ENCODE results near the gene SPC25.
A peak's percentile ranks its signal among the peaks of the same experiment; 100 is the strongest.

The SPC25 gene

DNA sequence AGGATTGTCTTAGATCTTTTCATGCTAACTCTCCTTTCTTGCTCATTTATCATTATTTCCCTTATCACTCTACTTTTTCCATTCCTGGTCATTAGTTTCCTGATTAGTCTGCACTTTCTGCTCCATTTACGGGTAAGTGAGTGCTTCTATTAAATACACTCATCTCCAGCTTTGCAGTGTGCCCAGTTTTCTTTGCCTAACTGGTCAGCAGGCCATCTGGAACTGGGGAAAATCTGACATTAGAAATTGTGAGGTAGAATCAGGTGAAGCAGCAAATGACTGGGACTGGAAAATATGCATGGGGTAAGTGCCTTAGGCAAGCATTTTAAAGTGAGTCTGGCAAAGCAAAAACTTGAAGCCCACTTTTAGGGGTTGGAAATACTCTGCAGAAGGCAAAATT, 40.0 kb upstream of the SPC25 start:
- TF ChIP-seq, protein P1, sequence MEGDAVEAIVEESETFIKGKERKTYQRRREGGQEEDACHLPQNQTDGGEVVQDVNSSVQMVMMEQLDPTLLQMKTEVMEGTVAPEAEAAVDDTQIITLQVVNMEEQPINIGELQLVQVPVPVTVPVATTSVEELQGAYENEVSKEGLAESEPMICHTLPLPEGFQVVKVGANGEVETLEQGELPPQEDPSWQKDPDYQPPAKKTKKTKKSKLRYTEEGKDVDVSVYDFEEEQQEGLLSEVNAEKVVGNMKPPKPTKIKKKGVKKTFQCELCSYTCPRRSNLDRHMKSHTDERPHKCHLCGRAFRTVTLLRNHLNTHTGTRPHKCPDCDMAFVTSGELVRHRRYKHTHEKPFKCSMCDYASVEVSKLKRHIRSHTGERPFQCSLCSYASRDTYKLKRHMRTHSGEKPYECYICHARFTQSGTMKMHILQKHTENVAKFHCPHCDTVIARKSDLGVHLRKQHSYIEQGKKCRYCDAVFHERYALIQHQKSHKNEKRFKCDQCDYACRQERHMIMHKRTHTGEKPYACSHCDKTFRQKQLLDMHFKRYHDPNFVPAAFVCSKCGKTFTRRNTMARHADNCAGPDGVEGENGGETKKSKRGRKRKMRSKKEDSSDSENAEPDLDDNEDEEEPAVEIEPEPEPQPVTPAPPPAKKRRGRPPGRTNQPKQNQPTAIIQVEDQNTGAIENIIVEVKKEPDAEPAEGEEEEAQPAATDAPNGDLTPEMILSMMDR (IDR thresholded peaks at IDR 0.05; ENCODE audit: control insufficient read depth, insufficient read depth, low read depth, low read length, missing control alignments): no peak
- DNase-seq (ENCODE audit: low read depth): no peak
- H3K4me3 ChIP-seq (ENCODE audit: control insufficient read depth, low read depth, low read length): no peak overlapping the region

DNA sequence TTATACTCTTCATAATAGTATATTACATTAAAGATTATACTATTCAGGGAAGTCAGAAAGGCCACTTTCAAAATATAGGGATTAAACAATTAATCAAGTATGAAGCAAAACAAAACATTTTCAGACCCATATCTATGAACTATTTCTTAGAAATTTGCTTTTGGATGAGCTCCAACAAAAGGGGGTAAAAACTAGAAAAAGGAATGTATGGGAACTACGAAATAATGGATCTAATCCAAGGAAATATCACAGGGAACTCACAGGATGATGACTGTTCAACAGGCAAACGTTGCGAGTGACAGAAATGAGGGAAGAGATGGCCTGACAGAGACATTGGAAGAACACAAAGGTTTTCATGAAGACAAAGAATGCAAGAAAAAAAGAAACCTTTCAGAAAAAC, 38.8 kb upstream of the SPC25 start:
- TF ChIP-seq, protein P1 (IDR thresholded peaks at IDR 0.05; ENCODE audit: control insufficient read depth, insufficient read depth, low read depth, low read length, missing control alignments): no peak
- DNase-seq (ENCODE audit: low read depth): no peak

DNA sequence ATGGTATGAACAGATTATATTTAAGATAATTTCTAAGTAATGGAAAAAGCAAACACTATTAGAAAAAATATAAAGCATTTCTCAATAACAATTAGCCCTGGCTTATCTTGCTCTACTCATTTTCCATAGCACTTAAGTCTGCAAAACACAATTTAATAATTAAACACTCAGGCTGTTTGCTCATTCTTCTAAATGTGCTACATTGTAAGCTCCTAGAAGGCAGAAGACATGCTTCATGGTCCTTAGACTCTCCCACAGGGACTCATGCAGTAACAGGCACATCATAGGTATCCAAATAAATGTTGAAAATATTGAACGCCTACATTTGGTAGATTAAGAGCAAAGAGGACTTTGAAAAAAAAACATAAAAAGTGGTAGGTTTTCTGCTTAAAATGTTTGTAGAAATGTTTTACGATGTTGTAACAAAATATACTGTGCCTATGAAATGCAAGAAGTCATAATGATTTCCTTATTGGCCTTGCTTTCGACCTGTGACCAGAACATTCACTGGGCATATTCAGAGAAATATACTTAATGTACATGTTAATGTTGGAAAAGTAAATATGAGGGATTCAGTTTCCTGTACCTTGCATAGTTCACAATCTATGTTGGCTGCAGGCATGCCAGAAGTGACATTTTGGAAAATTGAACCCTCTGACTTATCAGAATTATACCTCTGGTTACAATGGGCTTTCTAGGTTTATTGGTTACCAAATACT, 38.0 kb upstream of the SPC25 start:
- TF ChIP-seq, protein P1 (IDR thresholded peaks at IDR 0.05; ENCODE audit: control insufficient read depth, insufficient read depth, low read depth, low read length, missing control alignments): no peak
- H3K4me3 ChIP-seq (ENCODE audit: control insufficient read depth, low read depth, low read length): no peak overlapping the region
- no peak for DNase-seq (ENCODE audit: low read depth)

More for the DNA sequence above, 38.8 kb upstream of the SPC25 start:
- no peak overlapping the region for H3K4me3 ChIP-seq (ENCODE audit: control insufficient read depth, low read depth, low read length)

DNA sequence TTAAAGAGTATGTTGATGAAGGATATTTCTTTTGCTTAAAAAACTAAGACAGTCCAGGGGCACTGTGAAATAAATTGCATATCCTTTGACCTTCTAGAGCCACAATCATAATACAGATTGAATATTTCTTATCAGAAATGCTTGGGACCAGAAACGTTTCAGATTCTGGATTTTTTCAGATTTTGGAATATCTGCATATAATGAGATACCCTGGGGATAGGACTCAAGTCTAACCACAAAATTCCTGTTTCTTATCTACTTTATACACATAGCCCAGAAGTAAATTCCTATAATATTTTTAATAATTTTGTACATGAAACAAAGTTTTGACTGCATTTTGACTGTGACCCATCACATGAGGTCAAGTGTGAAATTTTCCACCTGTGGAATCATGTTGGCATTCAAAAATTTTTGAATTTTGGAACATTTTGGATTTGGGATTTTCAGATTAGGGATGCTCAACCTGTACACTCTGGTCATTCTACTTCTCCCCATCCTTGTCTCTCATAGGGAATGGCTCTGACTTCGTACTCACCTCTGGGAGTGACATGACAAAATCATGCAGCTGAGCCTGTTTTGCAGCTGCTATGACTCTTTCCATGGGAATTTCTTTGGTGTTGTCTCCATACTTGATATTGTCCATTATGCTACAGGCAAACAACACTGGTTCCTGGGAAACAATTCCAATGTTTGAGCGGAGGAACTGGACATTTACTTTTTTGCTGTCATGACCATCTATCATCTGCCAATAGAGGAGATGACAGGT, 36.6 kb upstream of the SPC25 start:
- no peak for DNase-seq (ENCODE audit: low read depth)
- H3K4me3 ChIP-seq (ENCODE audit: control insufficient read depth, low read depth, low read length): no peak overlapping the region
- TF ChIP-seq, protein P1 (IDR thresholded peaks at IDR 0.05; ENCODE audit: control insufficient read depth, insufficient read depth, low read depth, low read length, missing control alignments): no peak

DNA sequence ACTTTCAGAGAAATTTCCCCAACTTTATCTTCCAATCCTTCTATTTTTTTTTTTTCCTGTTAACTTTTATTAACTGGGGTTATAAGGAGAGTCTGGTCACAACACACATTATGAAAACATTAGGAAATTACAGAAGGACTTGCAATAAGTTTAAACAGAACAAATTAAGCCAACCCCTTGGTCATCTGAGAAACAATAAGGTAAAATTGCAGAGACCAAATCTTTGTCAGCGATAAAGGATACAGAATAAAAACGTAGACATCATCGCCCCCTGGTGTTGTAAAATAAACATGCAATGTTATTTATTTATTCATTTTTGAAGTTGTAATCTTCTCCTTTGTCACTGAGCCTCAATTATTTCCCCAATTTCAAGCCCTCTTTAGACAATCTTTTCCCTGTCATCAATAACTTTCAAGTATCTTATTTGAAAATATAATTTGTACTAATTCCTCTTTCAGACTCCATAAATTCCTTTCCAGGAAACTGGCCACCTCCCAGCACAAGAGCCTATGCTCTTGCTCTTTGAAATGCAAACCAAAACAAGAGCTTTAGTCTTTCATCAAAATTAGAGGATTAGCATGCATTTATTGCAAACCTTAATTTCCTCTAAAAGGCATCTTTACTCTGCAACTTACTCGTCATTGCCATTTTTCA, 30.4 kb upstream of the SPC25 start:
- TF ChIP-seq, protein P1 (IDR thresholded peaks at IDR 0.05; ENCODE audit: control insufficient read depth, insufficient read depth, low read depth, low read length, missing control alignments): peak; percentile 43
- peak; percentile 4 for DNase-seq (ENCODE audit: low read depth)

DNA sequence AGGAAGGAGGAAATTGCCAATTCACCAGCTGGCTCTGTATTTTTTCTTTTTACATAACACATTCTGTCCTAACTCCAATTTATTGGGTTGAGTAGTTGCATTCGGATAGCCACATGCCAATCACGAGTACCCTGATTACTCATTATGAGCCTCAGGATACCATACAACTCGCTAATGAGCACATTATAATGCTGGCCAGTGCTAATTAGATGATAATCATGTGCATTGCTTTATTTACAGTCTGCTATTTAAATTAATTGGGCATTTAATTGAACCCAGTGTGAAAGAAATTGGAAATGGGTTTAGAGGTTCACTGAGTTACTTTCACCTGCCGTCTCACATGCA, 26.1 kb upstream of the SPC25 start:
- TF ChIP-seq, protein P1 (IDR thresholded peaks at IDR 0.05; ENCODE audit: control insufficient read depth, insufficient read depth, low read depth, low read length, missing control alignments): no peak
- no peak for DNase-seq (ENCODE audit: low read depth)
- no peak overlapping the region for H3K4me3 ChIP-seq (ENCODE audit: control insufficient read depth, low read depth, low read length)

More for the DNA sequence above, 30.4 kb upstream of the SPC25 start:
- H3K4me3 ChIP-seq (ENCODE audit: control insufficient read depth, low read depth, low read length): no peak overlapping the region
